Stimulated activated CD8-positive, alpha-beta memory T cell treated with anti-CD3 and anti-CD28 coated beads, Interleukin-7, amount 100 ng/mL, for 48 hours (primary cell): ENCODE results near the gene ACTL6A.
A peak's percentile ranks its signal among the peaks of the same experiment; 100 is the strongest.

Source experiments
- DNase-seq, 2 donors: peaks; one replicate each; pipeline ENCODE4 v3.0.0-alpha.2; 2020; ENCODE audit warnings: low read depth in 1 of 2; ENCODE audit errors: extremely low read depth in 1 of 2

ACTL6A gene

DNA sequence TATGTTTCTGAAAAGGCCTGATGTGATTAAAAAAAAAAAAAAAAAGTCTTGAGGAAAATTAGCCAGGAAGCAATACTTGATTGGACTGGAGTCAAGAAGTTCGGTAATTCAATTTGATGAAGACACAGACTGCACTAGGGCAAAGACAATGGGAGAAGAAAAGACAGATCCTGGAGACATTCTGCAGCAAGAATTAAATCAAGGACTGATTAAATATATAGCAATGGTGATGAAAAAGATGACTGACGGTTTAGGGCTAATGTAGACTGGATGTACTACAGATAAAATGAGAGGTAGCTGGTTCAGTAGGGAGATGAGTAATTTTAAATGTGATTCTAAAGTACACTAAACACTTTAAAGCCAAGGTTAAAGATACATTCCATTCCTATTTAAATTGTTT is 27.9 kb downstream of the ACTL6A start:
- no peak for DNase-seq

DNA sequence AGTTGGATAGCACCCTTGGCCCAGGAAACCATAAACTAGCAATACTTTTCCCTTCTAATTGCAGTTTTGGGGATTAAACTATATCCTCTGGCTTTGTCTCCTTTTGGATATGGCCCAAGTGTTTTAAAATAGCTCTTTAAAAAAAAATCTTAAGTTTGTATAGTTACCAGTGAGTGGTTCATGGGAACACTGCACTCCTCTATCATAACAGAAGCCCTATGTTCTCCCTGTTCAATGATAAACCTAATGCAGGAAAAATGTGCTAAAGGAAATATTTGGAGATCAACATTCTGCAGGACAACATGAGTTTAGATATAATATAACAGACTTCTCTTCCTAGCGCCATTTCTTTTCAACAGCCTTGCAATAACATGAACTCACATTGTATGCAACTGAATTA is 28.6 kb downstream of the ACTL6A start:
- DNase-seq: no peak

DNA sequence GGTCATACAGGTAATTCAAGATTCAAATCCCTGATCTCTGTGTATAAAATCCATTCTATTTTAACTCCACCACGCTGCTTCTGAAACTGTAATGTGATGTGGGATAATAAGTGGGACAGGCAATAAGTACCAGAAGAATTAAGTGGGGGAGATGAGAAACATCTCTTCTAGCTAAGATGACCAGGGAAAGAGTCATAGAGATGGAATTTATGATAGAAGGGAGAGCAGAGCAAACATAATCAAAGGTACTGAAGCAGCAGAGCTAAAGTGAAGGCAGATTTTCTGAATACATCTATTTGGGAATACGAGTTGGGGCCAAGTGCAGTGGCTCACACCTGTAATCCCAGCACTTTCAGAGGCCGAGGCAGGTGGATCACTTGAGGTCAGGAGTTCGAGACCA is 36.8 kb downstream of the ACTL6A start:
- no peak for DNase-seq

DNA sequence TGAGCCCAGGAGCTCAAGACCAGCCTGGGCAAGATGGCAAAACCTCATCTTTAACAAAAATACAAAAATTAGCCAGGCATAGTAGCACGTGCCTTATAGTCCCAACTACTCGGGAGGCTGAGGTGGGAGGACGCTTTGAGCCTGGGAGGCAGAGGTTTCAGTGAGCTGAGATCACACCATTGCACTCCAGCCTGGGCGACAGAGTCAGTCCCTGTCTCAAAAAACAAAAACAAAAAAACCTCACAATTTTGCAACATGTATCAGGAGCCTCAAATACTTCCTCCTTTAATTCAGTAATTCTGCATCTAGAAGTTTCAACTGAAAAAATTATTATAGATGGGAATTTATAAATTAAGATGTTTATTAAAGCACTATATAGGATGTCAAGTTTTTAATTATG is 40.6 kb downstream of the ACTL6A start:
- no peak for DNase-seq

DNA sequence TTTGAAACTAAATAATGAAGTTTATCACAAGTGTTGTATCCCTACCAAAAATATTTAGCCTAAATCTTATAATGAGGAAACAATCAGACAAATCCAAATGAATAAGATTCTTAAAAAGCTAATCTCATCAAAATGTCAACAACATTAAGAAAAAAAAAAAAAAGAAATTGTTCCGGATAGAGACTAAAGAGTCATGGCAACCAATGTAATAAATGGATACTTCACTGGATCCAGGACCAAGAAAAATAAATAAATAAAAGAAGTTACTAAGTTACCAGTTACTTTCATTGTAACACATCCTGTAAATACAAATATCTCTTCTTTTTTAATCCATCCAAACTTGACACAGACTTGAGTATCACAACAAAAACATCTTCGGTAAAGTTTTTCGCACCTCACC is 41.1 kb downstream of the ACTL6A start:
- no peak for DNase-seq

- DNase-seq: peak; percentile 78 to 89
Observed at GRCh38 chr3:179604321-179605078, 41.8 kb downstream of the ACTL6A start, which contains the start of the genes MRPL47 and NDUFB5. TSS of gene MRPL47 (minus strand) at chr3:179604638. CDS start at chr3:179604624, 14 bp downstream. TSS of gene NDUFB5 (plus strand) at chr3:179604794. CDS start at chr3:179604816, 22 bp downstream.

- no peak for DNase-seq
Observed at GRCh38 chr3:179606534-179607085, 43.9 kb downstream of the ACTL6A start.

DNA sequence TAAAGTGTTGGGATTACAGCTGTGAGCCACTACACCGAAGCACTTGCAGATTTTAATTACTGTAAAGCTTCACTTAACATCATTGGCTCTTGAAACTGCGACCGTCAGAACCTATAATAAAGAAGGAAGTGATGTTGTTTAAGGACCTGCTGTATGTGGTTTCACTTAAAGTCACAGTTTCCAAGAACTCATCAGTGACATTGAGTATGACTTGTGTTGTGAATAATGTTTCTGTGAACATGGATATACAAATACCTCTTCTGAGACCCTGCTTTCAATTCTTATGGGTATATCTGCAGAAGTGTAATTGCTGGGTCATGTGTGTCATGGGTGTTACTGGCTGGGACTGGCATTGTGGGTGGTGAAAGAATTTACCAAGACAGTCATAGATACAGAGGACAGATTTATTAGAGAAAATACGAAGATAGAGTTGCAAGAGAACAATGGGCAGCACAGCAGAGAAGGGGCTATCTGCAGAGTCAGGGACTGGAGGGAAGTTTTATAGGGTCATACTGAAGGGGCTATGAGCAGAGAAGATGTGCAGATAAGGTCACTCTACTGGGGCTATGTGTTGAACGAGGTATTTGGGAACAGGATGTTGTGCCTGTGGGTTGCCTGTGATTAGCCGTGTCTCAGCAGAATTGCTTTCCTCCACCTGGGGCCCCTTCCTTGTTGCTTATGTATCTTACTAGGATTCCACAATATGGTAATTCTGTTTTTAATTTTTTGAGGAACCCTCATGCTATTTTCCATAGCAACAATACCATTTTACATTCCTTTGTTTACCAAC is 46.4 kb downstream of the ACTL6A start:
- DNase-seq: peak in 1 of 2 donors; percentile 1

- DNase-seq: no peak
Observed at GRCh38 chr3:179610066-179610465, 47.3 kb downstream of the ACTL6A start.

- DNase-seq: no peak
Observed at GRCh38 chr3:179613807-179614206, 51.1 kb downstream of the ACTL6A start.

- no peak for DNase-seq
Observed at GRCh38 chr3:179615458-179616173, 52.9 kb downstream of the ACTL6A start.

- no peak for DNase-seq
Observed at GRCh38 chr3:179622023-179622422, 59.3 kb downstream of the ACTL6A start.

GRCh38 chr3:179624451-179624850 is 61.7 kb downstream of the ACTL6A start:
- DNase-seq: no peak

GRCh38 chr3:179630753-179631451 is 68.2 kb downstream of the ACTL6A start:
- no peak for DNase-seq
